ENCODE results near the gene SNAP29. TPM values are rescaled to one million over a fixed set of nuclear protein-coding genes. Genes with fewer than 3 reads are reported as not detected.
"Not testable (repeated sequence)": the region's sequence is repeated elsewhere in the genome, so short reads cannot be mapped to it uniquely, and the experiment has no call there.

The SNAP29 gene
- total and polyA plus RNA-seq, 4 donors = 14.8 to 27.2 (median 17.1) TPM

GRCh38 chr22:20818471-20818870, 40.3 kb upstream of the SNAP29 start:
- Histone ChIP-seq H3K36me3 (ENCODE audit: control insufficient read depth in 4 of 4, insufficient read depth in 4 of 4, low read length in 4 of 4) (peaks cover 0 to 36% (median 16%) of the 10 kb centered on the region in 4 donors), H3K4me3 (no peak overlapping the region), H3K27ac (ENCODE audit: low read depth in 1 of 2, low read length in 1 of 2) (no peak overlapping the region), H3K9ac (ENCODE audit: insufficient read depth in 1 of 2, low read length in 2 of 2) (no peak overlapping the region), H3K9me3 (ENCODE audit: control insufficient read depth in 4 of 4, insufficient read depth in 3 of 4, low read length in 3 of 4) (no peaks in the 10 kb centered on the region), H3K27me3 (ENCODE audit: control insufficient read depth in 3 of 3, insufficient read depth in 3 of 3, low read length in 2 of 3) (no peaks in the 10 kb centered on the region), H3K4me1 (ENCODE audit: control insufficient read depth in 5 of 5, insufficient read depth in 5 of 5, low read length in 5 of 5) (no peaks in the 10 kb centered on the region)
- ATAC-seq (ENCODE audit: insufficient read depth, low FRiP score) = no peak
- 92% methylated on average over 3 of the region's 3 CpGs for WGBS, 2 donors
- no peak for DNase-seq
- no peak for TF ChIP-seq CTCF (IDR thresholded peaks at IDR 0.05; ENCODE audit: control extremely low read depth, extremely low read depth)

GRCh38 chr22:20819471-20819870, 39.3 kb upstream of the SNAP29 start:
- 97 to 99% methylated on average over 9 of the region's 9 CpGs for WGBS, 2 donors
- Histone ChIP-seq H3K4me3 (no peak overlapping the region), H3K27me3 (ENCODE audit: control insufficient read depth in 3 of 3, insufficient read depth in 3 of 3, low read length in 2 of 3) (no peaks in the 10 kb centered on the region), H3K4me1 (ENCODE audit: control insufficient read depth in 5 of 5, insufficient read depth in 5 of 5, low read length in 5 of 5) (no peaks in the 10 kb centered on the region), H3K27ac (ENCODE audit: low read depth in 1 of 2, low read length in 1 of 2) (no peak overlapping the region), H3K36me3 (ENCODE audit: control insufficient read depth in 4 of 4, insufficient read depth in 4 of 4, low read length in 4 of 4) (peaks cover 0 to 39% (median 19%) of the 10 kb centered on the region in 4 donors), H3K9me3 (ENCODE audit: control insufficient read depth in 4 of 4, insufficient read depth in 3 of 4, low read length in 3 of 4) (no peaks in the 10 kb centered on the region), H3K9ac (ENCODE audit: insufficient read depth in 1 of 2, low read length in 2 of 2) (no peak overlapping the region)
- no peak for TF ChIP-seq CTCF (IDR thresholded peaks at IDR 0.05; ENCODE audit: control extremely low read depth, extremely low read depth)
- no peak for DNase-seq
- no peak for ATAC-seq (ENCODE audit: insufficient read depth, low FRiP score)

GRCh38 chr22:20821717-20822239, 37.0 kb upstream of the SNAP29 start:
- DNase-seq; H3K4me3 ChIP-seq; H3K9ac ChIP-seq (ENCODE audit: insufficient read depth in 1 of 2, low read length in 2 of 2); H3K4me1 ChIP-seq (ENCODE audit: control insufficient read depth in 5 of 5, insufficient read depth in 5 of 5, low read length in 5 of 5); H3K27me3 ChIP-seq (ENCODE audit: control insufficient read depth in 3 of 3, insufficient read depth in 3 of 3, low read length in 2 of 3); H3K9me3 ChIP-seq (ENCODE audit: control insufficient read depth in 4 of 4, insufficient read depth in 3 of 4, low read length in 3 of 4); H3K27ac ChIP-seq (ENCODE audit: low read depth in 1 of 2, low read length in 1 of 2); ATAC-seq (ENCODE audit: insufficient read depth, low FRiP score): not testable (repeated sequence)
- WGBS, 2 donors = 98 to 99% methylated on average over 8 of the region's 8 CpGs
- H3K36me3 ChIP-seq (ENCODE audit: control insufficient read depth in 4 of 4, insufficient read depth in 4 of 4, low read length in 4 of 4) = peaks cover 0 to 29% (median 16%) of the 10 kb centered on the region in 4 donors

- Histone ChIP-seq H3K36me3 (ENCODE audit: control insufficient read depth in 4 of 4, insufficient read depth in 4 of 4, low read length in 4 of 4) (peaks cover 0 to 29% (median 15%) of the 10 kb centered on the region in 4 donors), H3K27me3 (ENCODE audit: control insufficient read depth in 3 of 3, insufficient read depth in 3 of 3, low read length in 2 of 3) (no peaks in the 10 kb centered on the region), H3K9me3 (ENCODE audit: control insufficient read depth in 4 of 4, insufficient read depth in 3 of 4, low read length in 3 of 4) (no peaks in the 10 kb centered on the region), H3K27ac (ENCODE audit: low read depth in 1 of 2, low read length in 1 of 2) (no peak overlapping the region), H3K9ac (ENCODE audit: insufficient read depth in 1 of 2, low read length in 2 of 2) (no peak overlapping the region), H3K4me3 (no peak overlapping the region), H3K4me1 (ENCODE audit: control insufficient read depth in 5 of 5, insufficient read depth in 5 of 5, low read length in 5 of 5) (no peaks in the 10 kb centered on the region)
- WGBS, 2 donors = 96 to 97% methylated on average over 5 of the region's 5 CpGs
- TF ChIP-seq CTCF (IDR thresholded peaks at IDR 0.05; ENCODE audit: control extremely low read depth, extremely low read depth) = no peak
- DNase-seq (no peak), ATAC-seq (ENCODE audit: insufficient read depth, low FRiP score) (no peak)
Observed at GRCh38 chr22:20822240-20822639, 36.6 kb upstream of the SNAP29 start.

Data from lung (tissue), 12 donors.